GM12891 (cell line): ENCODE measurements around the gene SYMPK.
A peak's percentile ranks its signal among the peaks of the same experiment; 100 is the strongest.

Experiments
- DNase-seq: peaks from one replicate; pipeline ENCODE4 v3.0.0; 2011; ENCODE audit warnings: low spot score; ENCODE audit not compliant: insufficient read length
- FAIRE-seq: peaks from 2 replicates; lab custom pipeline; 2011; peaks lifted over from hg19 to GRCh38; lab: Jason Lieb, UNC
- PAX5 ChIP-seq: IDR thresholded peaks from 2 replicates; pipeline ENCODE4 v1.6.1; 2011; ENCODE audit warnings: low read length, moderate library complexity, mild to moderate bottlenecking; ENCODE audit not compliant: insufficient read depth, severe bottlenecking
- POLR2A ChIP-seq: IDR thresholded peaks from 2 replicates; pipeline ENCODE4 v1.6.1; 2011; ENCODE audit warnings: low read depth, low read length, control low read depth
- POLR2AphosphoS5 ChIP-seq: IDR thresholded peaks from 2 replicates; pipeline ENCODE4 v1.6.1; 2011; ENCODE audit warnings: low read depth, low read length, control low read depth
- POU2F2 ChIP-seq: IDR thresholded peaks from 2 replicates; pipeline ENCODE4 v1.6.1; 2011; ENCODE audit warnings: low read depth, mild to moderate bottlenecking, control low read depth, low read length, moderate library complexity
- SPI1 ChIP-seq: IDR thresholded peaks from 2 replicates; pipeline ENCODE4 v1.6.1; 2011; ENCODE audit warnings: low read depth, low read length, control low read depth
- TAF1 ChIP-seq: IDR thresholded peaks from 2 replicates; pipeline ENCODE4 v1.6.1; 2011; ENCODE audit warnings: low read depth, low read length, control low read depth

Gene SYMPK

DNA sequence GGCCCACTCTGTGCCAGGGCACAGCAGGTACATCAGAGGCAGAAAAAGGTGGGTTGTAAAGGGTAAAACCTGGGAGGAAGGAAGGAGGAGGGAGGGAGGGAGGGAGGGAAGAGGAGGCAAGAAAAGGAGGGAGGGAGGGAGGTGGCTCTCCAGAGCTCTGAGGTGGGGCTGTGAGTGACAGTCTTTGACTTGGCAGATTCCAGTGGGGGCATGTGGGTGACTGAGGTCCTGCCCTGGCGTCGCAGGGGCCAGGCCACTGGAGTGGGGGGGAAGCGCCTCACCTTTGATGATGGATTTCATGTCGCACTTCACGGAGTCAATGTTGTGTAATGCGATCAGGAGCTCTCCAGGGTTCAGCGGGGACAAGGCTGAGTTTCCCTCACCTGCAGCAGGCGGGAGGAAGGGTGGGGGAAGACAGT, 41.8 kb downstream of the SYMPK start:
- FAIRE-seq (no peak), DNase-seq (no peak)
- TF ChIP-seq POU2F2 (no peak), POLR2AphosphoS5 (no peak), POLR2A (no peak), PAX5 (no peak), SPI1 (no peak), TAF1 (no peak)

DNA sequence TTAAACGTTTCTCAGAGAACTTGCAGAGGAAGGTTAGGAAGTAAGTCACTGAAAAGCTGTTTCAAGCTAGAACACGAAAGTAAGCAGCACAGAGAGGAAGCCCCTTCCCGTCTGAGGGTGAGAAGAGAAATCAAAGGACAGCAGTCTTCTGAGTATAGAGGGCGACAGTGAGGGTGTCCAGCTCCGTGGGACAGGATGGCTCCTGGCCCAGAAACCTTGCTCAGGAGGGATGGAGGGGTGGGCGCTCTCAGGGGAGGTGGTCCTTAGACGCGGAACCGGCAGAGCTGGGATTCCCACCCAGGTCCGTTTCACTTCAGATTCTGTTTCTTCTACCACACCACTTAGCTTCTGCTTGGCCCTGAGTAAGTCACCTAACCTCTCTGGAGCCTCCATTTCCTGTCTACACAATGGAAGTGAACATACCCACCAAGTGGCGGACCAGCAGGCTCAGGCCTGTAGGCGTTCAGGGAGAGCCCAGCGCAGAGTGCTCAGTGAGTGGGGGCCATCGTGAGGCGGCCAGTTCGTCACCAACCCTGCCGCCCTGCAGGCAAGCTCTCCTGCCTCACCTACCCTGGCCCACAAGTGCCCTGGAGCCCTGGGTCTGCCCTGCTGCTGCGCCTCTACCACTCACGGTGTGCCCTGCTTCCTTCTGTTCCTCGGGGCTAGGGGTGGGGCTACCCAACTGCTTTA, 42.4 kb downstream of the SYMPK start:
- no peak for FAIRE-seq

GRCh38 chr19:45819769-45820168, 43.2 kb downstream of the SYMPK start:
- no peak for DNase-seq
- FAIRE-seq, result no peak
- TF ChIP-seq POLR2AphosphoS5, result no peak
- no peak for TF ChIP-seq PAX5
- TF ChIP-seq POLR2A, result no peak
- no peak for TF ChIP-seq POU2F2
- no peak for TF ChIP-seq SPI1
- TF ChIP-seq TAF1, result no peak

More for the DNA sequence above, 42.4 kb downstream of the SYMPK start:
- no peak for DNase-seq
- TF ChIP-seq PAX5, result no peak
- TF ChIP-seq POLR2AphosphoS5, result no peak
- TF ChIP-seq POLR2A, result no peak
- TF ChIP-seq SPI1, result no peak
- TF ChIP-seq POU2F2, result no peak
- no peak for TF ChIP-seq TAF1

DNA sequence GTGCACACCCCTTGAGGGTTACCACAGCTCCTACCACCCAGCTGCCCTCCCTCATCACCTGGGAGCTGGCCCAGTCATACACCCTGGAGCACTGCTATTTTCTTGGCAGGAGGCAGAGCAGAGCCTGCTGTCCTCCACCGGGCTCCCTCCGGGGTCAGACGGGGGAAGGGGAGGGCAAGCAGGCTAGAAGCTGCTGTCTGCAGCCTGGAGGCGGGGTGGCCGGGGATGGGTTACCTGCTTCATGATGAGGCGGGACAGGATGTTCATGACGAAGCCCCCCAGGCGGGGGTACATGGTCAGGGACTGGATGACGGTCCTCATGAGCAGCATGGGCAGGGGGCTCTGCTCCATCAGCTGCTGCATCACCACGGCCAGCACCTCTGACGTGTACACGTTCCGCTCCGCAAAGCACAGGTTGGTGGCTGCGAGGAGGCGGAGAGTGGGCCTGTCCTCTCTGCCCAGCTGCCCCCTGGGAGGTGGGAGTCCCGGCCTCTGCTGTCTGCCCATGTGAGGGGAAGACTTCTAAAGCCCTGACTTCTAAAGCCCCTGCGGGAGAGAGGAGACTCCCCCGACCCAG, 45.1 kb downstream of the SYMPK start:
- FAIRE-seq (no peak), DNase-seq (no peak)
- TF ChIP-seq POLR2AphosphoS5 (no peak), TAF1 (no peak), PAX5 (no peak), SPI1 (no peak), POLR2A (no peak), POU2F2 (no peak)

- FAIRE-seq, result peak; percentile 97
- peak; percentile 99 for DNase-seq
Measured at GRCh38 chr19:45817010-45817724, 45.8 kb downstream of the SYMPK start.

GRCh38 chr19:45816236-45817009, 46.5 kb downstream of the SYMPK start:
- no peak for TF ChIP-seq SPI1
- no peak for TF ChIP-seq TAF1
- TF ChIP-seq POU2F2, result no peak
- no peak for TF ChIP-seq POLR2A
- no peak for TF ChIP-seq PAX5
- no peak for TF ChIP-seq POLR2AphosphoS5
- no peak for DNase-seq
- no peak for FAIRE-seq

More at GRCh38 chr19:45817010-45817724, 45.8 kb downstream of the SYMPK start:
- TF ChIP-seq POLR2A (no peak), POU2F2 (peak; percentile 51; the same call in 1 of the 2 replicates), TAF1 (no peak)

- DNase-seq (no peak), FAIRE-seq (no peak)
- no peak for TF ChIP-seq PAX5
- no peak for TF ChIP-seq POLR2AphosphoS5
- TF ChIP-seq POLR2A, result no peak
- no peak for TF ChIP-seq SPI1
- no peak for TF ChIP-seq TAF1
Measured at GRCh38 chr19:45815481-45816216, 47.3 kb downstream of the SYMPK start.

- FAIRE-seq (no peak), DNase-seq (no peak)
- TF ChIP-seq POLR2A, result no peak
- TF ChIP-seq TAF1, result no peak
- TF ChIP-seq POLR2AphosphoS5, result no peak
- no peak for TF ChIP-seq POU2F2
- no peak for TF ChIP-seq SPI1
- no peak for TF ChIP-seq PAX5
Measured at GRCh38 chr19:45814851-45815480, 48.0 kb downstream of the SYMPK start, which contains the start of gene RSPH6A. RSPH6A (minus strand) TSS chr19:45815308; CDS start chr19:45815176, 132 bp downstream.
